NCI-H345 treated with DMSO at 0.1 percent for 48 hours (cell line): ENCODE data around the gene ANO7.

ENCODE experiments used
- DNase-seq: peaks from one replicate; lab custom pipeline; 2025; ENCODE audit not compliant: unreplicated experiment; lab: John Stamatoyannopoulos, UW

ANO7 gene

DNA sequence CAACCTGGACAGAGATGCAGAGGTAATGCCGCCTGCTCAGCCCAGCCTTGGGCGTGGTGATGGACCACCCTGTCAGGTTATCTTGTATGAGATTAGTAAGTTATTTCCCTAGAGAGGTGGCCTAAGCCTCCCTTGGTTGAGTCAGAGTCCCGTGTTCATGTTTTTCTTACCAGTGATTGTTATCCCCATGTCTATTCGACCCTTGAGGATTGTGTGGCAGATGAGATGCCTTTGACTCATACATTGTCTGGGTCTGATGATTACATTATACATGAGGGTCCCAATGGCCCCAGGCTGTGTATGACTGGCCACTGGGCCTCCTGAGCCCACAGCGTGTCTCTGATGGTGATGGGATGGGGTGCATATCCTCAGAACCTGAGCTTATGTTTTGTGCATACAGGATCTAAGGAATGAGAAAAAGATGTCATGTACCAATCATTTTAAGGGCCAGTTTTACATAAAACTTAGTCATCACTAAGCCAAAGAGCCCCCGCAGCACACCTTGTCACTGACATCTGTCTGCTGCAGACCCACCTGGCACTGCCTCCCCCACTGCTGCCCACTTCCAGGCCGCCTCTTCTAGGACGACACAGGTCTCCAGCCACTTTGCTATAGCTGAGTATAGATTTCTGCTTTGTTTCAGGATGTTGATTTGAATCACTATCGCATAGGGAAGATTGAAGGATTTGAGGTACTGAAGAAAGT, 30.5 kb upstream of the ANO7 start:
- no peak for DNase-seq

DNA sequence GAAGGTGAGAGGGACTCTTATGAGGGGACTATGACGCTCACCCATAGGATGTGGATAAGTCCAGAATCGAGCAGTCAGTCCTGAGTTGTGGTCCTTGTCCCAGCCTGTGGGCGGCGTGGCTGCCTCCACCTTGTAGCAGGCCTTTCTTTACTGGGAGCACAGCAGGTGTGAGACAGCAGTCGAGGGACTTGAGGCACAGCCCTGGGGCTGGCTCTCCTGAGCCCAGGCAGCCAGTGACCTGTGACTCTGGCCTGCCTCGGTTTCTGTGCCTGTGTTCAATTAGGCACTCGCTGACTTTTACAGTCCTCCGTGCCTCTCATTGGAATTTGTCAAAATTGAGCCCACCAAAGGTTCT, 30.0 kb upstream of the ANO7 start:
- no peak for DNase-seq

DNA sequence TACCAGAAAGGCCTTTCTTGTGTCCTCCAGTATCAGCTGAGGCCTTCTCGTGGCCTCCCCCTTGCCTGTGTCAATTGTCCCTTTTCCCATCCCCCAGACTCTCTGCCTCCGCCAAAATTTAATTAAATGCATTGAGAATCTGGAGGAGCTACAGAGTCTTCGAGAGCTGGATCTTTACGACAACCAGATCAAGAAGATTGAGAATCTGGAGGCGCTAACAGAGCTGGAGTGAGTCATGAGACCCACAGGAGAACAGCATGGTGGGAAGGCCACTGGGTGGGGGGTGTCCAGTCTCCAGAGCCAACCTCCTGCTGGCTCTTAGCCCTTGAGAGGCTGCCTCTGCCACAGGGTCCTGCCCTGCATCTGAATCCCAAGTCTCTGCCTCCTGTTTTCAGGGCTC, 29.4 kb upstream of the ANO7 start:
- DNase-seq: no peak

DNA sequence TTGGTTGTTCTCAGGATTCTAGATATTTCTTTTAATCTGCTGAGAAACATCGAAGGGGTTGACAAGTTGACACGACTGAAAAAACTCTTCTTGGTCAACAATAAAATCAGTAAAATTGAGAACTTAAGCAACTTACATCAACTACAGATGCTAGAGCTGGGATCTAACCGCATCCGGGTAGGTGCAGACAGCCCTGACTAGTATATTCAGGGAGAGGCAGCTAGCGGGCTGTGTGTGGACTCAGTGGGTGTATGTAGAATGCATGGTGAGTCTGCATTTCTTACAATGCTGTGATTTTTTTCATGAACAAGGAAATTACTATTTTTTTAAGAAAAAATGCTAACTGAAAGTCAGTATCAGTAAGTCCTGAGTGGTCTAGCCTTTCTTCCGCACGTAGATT, 28.2 kb upstream of the ANO7 start:
- no peak for DNase-seq

DNA sequence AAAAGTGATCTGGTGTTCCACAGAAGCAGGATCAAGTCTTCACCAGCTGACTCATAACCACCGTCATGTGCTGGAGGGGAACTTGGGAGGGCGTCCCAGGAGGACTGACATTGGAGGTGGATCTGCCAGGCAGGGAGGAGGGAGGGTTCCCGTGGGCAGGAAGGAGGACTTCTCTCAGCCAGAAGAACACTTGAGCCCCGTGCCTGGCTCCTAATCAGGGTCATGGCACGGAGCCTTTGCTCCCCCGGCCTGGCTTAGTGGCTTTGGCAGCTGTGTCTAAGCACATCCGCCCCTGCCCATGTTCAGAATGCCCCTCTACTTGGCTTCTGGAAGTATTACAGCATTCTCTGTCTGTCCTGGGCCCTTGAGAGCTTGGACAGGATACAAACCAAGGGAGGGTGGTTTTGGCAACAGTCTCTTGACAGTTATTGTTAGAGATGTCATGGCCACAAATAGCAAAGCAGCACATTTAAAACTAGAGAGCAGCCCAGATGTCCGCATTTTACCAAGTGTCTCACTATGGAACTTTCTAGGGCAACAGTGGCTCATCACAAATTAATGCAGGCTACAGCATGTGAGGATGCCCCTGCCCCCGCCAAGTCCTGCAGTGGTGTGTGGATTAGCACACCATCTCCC, 26.7 kb upstream of the ANO7 start:
- DNase-seq: no peak

DNA sequence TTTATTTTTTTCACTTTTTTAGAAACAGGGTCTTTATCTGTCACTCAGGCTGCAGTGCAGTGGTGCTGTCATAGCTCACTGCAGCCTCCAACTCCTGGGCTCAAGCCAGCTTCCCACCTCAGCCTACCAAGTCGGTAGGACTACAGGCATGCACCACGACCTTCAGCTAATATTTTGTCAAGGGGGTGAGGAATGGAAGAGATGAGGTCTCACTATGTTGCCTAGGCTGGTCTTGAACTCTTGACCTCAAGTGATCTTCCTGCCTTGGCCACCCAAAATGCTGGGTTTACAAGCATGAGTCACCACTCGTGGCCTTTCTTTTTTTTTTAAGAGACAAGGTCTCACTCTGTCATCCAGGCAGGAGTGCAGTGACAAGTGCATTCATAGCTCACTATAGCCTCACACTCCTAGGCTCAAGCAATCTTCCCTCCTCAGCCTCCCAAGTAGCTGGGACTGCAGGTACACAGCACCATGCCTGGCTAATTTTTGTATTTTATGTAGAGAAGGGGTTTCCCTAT, 24.8 kb upstream of the ANO7 start:
- no peak for DNase-seq

DNA sequence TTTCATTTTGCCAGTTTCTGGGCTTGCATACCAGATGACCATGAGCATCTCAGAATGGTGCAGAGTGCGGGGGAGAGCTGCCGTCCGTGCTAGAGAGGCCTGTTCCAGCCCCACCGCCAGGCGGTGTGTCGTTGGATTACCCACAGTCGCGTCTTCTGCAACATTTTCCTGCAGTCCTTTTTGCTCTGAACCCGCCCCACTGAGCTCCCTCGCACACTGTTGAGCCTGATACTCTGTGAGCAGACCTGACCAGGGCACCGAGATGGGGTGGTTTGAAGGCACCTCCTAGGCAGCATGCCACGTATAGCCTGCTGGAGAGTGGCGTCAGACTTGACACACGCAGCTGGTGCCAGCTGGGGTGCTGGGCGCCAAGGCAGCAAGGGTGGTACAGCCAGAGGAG, 20.1 kb upstream of the ANO7 start:
- no peak for DNase-seq

DNA sequence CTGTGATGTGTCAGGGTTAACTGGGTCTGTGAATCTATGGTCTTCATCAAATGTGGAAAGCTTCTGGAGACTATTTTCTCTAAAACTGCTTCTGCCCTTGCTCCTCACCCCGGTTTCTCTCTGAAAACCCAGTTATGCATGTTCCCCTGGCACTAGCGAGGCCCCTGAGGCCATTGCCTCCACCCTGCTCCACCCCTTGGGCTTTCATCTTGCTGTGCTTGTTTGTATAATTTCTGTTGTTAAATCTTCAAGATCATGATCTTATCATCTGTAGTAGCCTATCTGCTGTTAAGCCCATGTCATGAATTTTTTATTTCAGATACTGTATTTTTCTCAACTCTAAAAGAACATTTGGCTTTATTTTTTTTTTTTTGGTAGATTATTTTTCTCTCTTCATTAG, 14.9 kb upstream of the ANO7 start:
- DNase-seq: no peak

DNA sequence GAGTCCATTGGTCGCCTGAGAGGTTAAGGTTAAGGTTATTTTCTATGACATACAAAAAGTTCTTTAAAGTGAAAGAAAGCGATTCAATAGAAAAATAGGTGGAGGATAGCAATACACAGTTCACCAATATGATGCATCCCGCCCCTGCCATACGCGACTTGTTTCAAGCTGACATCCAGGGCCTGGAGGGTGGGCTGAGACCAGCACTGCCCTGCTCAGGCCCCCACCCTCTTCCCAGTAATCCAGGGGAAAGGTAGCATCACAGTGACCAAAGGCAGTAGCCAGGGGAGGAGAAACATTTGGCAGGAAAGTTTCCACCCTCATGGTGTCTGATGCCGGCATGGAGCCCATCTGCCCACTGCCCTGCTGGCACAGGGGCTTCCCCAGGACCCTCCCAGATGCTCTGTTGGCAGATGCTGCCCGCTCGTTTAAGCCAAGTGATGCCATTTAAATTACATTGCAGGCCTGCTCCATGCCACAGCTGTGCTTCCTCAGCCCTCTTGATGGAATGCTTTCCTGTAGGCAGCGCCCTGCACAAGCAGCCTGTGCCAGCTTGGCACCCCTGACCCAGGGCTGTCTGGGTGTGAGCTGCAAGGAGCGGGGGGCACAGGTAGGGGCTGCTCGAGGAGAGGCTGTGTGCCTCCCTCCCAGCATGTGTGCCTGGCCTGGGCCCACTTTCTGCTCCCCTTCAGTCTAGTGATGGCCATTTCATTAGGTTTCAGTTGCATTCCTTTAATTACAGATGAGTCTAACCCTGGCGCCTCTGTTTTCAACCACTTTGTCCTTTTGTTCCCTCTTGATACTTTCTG, 10.7 kb upstream of the ANO7 start:
- DNase-seq: no peak

DNA sequence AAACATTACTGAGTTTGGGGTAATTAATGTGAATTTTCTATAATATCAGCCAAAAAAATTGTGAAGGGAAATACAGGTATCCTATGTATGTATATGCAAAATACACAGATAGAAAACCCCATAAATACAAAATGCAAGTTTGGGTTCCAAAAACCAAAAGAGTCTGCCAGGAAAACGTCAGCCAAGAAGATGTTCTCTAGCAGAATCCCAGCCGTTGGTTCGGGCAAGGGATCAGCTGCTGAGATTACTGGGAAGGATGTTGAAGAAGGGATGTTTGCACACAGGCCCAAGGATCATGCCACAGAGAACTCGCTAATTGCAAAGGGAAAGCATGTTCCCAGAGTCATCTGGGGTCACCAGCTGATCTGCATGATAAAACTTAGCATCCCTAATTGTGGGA, 9.5 kb upstream of the ANO7 start:
- no peak for DNase-seq

DNA sequence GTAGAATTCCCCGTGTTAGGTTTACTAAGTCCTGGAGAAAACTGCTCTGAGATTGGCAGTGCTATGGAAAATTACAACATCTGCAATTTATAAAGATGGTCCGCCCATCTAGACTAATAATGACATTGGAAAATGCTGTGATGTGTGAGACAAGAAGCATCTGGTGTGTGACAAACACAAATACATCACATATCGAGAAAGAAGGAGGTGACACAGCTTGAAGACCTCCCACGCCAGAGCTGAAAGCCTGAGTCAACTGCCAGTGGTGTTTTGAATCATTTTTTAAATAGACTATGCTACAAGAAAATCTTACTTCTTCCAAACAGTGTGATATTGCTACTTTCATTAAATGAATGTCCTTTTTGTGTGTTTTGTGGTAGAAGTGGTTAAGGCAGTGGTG, 8.6 kb upstream of the ANO7 start:
- DNase-seq: no peak

DNA sequence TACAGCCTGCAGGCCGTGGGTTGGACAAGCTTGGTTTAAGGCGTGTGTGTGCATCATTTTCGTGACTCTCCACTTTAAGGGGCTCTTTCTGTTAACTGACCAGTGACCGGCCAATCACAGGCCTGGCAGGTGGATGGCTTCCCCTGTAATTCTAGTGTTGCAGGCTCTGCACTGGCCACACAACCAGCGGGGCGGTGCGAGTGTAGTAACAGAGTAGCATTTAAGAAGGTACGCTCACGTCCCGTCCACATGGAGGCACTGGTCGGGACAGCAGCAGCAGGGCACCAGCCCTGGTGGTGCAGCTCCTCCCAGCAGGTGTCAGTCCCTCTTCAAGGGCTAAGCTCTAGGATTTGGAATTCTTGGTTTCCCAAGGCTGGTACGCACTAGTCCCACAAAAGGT, 8.0 kb upstream of the ANO7 start:
- no peak for DNase-seq

DNA sequence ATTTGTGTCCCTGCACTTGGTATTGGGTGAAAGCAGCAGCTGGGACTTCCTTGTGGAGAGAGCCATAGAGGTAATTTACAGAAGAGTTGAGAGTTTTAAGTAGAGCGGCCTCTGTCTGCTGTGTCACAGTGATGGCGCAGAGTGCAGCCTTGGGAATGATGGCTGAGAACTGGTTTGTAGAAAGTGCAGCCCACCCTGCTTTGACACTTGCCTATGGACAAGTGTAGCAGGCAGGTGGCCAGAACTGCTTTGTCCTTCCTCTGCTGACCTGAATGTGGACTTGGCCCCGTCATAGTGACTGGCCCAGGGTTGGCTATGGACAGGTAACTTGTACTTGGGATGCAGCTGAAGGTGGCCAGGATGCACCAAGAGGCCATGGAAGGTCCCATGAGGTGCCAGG, 6.4 kb upstream of the ANO7 start:
- DNase-seq: no peak

DNA sequence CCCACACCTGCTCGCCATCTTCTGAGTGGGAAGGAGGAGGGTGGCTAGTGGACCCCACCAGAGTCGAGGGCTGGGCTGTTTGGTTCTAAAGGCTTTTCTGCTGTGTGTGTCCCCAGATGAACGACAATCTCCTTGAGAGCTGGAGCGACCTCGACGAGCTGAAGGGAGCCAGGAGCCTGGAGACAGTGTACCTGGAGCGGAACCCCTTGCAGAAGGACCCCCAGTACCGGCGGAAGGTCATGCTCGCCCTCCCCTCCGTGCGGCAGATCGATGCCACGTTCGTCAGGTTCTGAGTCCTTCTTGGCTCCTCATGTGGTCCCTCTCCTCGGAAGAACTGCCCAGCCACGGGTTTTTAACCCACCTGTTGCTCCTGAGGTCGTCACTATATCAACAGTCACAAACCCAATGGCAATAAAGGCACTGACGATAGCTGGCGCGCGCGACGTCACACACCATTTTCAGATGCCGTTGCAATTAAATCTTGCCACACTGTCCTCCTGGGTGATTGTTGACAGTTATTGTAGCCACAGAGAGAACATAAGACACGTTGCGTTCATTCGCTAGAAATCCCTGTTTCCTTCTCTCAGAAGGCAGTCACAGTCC, 5.8 kb upstream of the ANO7 start:
- DNase-seq: no peak

DNA sequence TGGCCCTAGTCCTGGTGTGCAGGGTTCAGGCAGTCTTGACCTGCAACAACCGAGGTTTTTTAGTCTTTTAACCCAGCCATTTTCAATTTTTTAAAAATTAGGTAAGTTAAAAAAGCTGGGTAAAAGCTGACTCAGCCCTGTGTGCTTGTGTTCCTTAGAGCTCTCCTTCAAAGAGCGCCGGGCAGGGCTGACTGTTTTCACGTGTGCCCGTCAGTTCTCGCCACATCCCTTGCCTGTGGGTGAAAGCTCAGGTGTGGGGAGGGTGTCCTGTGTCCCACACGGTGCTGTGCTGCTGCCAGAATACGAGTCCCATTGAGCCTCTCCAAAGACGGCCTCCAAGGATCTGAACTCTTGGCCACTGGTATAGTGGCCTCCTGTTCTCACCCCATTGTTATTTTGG, 5.3 kb upstream of the ANO7 start:
- no peak for DNase-seq

DNA sequence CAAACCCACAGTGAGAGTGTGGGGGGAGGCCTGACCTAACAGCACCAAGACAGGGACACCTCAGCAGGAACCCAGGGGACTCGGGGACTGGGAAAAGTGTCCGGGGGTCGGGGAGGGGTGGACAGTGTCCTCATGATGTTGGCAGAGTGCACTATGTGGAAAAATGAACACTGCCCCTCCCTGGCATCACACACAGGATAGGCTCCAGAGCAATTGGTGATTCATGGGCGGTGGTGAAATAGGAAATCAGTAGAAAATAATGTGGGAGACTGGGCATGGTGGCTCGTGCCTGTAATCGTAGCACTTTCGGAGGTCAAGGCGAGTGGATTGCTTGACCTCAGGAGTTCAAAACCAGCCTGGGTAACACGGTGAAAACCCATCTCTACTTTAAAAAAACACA, 3.6 kb upstream of the ANO7 start:
- no peak for DNase-seq

DNA sequence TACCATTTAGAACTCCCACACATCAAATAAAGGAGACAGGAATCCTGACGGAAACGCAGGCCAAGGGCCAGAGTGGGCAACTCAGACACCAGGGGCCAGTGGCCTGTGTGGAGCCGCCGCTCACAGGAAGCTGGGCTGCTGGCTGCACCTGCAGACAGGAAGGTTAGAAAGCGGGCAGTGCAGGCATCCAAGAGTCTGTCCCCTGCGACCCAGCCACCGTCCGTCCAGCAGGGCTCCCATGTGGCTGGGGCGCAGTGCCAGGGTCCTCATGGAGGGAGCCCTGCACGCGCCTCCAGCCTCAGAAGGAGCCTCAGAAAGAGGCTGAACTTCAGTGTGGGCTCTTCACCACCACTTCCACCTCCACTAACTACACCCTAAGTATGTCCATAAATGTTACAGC, 2.5 kb upstream of the ANO7 start:
- no peak for DNase-seq

DNA sequence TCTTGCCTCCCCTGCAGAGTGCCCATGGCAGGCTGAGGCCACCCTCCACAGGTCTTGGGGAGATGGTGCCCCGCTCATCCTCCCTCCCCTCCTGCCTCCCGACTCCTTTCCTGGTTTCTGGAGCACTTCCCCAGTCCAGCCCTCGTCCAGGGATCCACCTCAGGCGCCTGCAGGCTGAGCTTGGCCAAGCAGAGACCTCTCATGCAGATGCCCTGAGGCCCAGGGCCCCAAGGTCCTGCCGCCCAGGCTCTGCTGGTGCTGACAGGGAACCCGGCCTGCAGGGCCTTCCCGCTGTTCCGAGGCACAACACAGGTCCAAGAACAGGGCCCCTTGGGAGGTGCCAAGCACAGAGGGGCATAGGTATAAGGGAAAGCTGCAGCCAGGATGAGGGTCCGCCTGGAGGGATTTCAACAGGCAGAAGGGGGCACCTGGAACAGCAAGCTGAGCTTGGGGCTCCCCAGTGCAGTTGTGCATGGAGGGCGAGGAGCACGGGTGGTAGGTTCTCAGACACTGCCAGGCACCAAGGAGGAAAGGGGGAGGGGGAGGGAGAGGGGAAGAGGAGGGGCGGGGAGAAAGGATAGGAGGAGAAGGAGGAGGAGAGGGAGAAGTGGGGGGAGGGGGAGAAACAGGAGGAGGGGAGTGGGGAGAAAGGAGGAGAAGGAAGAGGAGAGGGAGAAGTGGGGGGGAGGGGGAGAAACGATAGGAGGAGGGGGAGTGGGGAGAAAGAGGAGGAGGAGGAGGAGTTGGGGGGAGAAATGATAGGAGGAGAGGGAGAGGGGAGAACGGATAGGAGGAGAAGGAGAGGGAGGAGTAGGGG, 1.2 kb upstream of the ANO7 start:
- DNase-seq: no peak

DNA sequence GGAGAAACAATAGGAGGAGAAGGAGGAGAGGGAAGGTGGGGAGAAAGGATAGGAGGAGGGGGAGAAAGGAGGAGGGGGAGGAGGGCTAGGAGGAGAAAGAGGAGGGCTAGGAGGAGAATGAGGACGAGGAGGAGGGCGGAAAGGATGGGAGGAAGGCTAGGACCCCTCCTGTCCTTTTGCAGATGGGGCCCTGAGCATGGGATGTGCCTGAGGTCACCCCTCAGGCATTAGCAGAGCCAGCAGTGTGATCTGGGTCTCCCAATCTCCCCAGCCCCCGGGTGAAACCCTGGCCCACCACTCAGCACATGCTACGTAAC, 601 bp upstream of the ANO7 start:
- no peak for DNase-seq

DNA sequence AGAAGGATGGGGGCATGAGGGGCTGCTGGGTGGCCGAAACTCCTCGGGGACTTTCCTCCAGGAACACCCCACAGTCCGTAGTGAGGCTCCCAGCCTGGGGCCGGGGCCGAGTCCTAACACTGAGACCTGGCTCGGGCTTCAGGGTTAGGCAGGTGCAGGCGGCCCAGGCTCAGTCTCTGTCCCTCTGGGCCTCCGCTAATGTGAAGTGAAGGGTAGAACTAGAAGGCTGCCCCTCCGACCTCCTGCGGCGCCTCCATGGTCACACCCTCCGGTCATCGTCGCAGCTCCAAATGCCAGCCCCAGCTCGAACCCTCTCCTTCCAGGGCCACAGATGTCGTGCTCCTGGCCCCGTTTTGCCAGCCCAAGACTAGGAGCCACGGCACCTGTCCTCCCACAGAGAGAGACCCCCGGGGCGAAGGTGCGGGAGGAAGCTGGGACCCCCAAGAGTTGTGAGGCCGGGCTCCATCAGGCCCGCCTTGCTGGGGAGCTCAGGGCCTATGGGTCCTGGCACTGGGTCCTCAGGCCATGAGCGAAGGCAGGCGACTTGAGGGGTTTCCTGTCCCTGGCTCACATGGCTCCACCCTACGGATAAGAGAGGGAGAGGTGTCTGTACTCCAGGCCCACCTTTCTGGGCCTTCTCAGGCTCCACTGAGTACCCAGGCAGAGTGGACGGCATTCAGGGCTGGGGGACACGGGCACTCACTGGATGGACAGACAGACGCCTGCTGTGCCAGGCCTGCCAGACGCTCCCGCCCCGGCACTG, 797 bp downstream of the ANO7 start:
- DNase-seq: no peak

DNA sequence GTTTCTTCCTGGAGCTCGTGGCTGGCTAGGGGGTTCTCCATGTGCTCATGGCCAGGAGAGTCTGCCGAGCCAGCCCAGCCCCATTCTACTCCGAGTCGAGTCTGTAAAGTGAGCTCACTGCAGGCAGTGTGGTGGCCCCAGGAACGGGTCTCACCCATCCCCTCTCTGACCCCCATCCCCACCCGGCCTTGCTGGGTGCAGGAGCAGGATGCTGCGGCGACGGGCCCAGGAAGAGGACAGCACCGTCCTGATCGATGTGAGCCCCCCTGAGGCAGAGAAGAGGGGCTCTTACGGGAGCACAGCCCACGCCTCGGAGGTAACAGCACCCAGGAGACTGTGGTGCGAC, 1.4 kb downstream of the ANO7 start:
- DNase-seq: no peak
